Measurements from ENCODE around the gene IMPDH2. TPM values are rescaled to one million over a fixed set of nuclear protein-coding genes. Genes with fewer than 3 reads are reported as not detected.
A peak's percentile ranks its signal among the peaks of the same experiment; 100 is the strongest.

The IMPDH2 gene
- total RNA-seq, 1 donor from 2014 or later, result 268 TPM

DNA sequence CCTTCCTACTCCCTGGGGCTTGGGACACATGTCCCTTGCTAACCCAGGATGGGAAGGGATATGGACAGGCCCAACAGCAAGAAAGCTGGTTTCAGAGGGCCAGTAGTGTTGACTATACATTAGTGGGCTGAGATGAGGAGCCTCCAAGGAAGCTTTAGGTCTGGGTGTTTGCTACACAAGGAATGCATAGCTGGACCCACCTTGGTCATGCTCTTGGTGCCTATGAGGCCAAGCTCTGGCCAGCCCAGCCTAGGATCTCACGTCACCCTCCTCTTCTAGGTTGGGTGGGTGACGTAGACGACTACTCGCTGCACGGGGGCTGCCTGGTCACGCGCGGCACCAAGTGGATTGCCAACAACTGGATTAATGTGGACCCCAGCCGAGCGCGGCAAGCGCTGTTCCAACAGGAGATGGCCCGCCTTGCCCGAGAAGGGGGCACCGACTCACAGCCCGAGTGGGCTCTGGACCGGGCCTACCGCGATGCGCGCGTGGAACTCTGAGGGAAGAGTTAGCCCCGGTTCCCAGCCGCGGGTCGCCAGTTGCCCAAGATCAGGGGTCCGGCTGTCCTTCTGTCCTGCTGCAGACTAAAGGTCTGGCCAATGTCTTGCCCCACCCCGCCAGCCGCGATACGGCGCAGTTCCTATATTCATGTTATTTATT, 22.7 kb downstream of the IMPDH2 start:
- peak; percentile 58 for DNase-seq (ENCODE audit: low spot score)

- no peak for DNase-seq (ENCODE audit: low spot score)
Observed at GRCh38 chr3:49005998-49006397, 23.2 kb downstream of the IMPDH2 start.

GRCh38 chr3:49005303-49005680, 23.9 kb downstream of the IMPDH2 start:
- no peak for DNase-seq (ENCODE audit: low spot score)

GRCh38 chr3:49004352-49005302, 24.6 kb downstream of the IMPDH2 start:
- DNase-seq (ENCODE audit: low spot score), result no peak

- DNase-seq (ENCODE audit: low spot score), result no peak
Observed at GRCh38 chr3:49001155-49001554, 28.0 kb downstream of the IMPDH2 start.

DNA sequence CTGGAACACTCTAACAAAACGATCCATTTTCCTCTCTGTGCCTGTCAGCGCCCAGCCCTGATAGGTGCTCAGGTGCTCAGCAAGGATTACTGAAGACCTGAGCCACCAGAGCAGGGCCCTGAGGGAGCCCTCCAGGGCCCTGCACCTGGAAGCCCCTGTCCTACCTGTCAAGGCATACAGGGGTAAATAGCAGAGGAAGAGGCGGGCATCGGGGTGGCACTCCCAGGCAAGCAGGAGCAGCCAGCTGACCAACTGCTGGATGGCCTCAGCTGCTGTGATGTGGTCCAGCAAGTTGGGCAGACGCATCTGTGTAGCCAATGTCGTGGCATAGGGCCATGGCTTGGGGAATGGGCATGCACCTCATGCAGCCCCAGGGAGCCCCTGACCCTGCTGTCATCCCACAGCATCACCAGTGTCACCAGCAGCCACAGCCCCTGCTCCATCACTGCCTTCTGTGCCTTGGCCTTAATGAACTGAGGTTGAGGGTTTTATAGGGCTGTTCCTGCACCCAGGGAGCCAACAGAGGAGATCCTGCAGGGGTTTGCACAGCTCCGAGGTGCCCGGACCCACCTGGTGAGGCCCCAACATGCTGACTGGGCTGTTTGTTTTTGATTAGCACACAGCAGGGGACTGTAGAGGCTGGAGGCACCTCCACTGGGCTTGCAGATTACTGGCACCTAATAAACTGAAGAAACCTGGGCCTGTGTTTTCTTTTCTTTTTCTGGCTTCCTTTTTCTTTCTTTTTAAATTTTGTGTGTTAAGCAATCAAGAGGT, 29.9 kb downstream of the IMPDH2 start:
- no peak for DNase-seq (ENCODE audit: low spot score)

GRCh38 chr3:48997714-48998637, 31.2 kb downstream of the IMPDH2 start:
- no peak for DNase-seq (ENCODE audit: low spot score)

GRCh38 chr3:48997102-48997635, 32.0 kb downstream of the IMPDH2 start:
- DNase-seq (ENCODE audit: low spot score), result no peak

DNA sequence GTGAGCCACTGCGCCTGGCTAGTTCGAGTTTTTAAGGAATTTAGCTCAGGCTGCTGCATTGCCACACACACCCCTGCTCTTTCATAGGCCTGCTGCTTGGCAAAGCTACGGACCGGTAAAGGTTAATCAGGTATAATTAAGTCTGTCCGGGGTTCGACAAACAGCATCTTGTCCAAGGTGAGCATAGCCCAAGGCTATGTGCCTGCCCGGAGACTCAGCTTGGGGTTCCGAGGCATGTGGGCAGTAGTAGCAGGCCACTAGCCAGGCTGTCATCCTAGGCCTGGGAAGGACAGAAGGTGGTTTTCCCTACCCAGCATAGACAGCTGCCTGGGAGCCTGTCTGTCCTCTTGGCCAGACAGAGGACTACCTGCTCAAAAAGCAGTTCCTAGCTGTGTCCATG, 32.6 kb downstream of the IMPDH2 start:
- no peak for DNase-seq (ENCODE audit: low spot score)

GRCh38 chr3:48993834-48994233, 35.4 kb downstream of the IMPDH2 start:
- no peak for DNase-seq (ENCODE audit: low spot score)

DNA sequence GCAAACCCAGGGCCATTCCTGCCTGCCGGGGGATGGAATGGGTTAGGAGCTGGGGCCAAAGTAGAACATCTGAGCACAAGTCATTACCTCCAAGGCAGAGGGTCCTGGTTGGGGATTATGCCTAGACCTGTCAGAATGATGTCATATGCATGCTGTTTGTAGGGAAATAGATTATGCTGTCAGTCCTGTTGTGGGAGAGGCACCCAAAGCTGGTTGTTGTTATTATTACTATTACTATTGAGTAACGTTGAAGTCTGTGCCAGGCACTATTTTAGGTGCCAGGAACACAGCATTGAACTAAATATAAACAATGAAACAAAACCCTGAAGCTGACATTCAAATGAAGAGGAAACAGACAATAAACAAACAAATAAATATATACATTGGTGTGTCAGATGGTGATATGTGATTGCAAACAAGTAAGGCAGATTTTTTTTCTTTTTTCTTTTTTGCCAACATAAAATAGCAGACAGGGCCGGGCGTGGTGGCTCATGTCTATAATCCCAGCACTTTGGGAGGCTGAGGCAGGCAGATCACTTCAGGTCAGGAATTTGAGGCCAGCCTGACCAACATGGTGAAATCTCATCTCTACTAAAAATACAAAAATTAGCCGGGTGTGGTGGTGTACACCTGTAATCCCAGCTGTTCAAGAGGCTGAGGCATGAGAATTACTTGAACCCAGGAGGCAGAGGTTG, 37.2 kb downstream of the IMPDH2 start:
- DNase-seq (ENCODE audit: low spot score), result no peak

DNA sequence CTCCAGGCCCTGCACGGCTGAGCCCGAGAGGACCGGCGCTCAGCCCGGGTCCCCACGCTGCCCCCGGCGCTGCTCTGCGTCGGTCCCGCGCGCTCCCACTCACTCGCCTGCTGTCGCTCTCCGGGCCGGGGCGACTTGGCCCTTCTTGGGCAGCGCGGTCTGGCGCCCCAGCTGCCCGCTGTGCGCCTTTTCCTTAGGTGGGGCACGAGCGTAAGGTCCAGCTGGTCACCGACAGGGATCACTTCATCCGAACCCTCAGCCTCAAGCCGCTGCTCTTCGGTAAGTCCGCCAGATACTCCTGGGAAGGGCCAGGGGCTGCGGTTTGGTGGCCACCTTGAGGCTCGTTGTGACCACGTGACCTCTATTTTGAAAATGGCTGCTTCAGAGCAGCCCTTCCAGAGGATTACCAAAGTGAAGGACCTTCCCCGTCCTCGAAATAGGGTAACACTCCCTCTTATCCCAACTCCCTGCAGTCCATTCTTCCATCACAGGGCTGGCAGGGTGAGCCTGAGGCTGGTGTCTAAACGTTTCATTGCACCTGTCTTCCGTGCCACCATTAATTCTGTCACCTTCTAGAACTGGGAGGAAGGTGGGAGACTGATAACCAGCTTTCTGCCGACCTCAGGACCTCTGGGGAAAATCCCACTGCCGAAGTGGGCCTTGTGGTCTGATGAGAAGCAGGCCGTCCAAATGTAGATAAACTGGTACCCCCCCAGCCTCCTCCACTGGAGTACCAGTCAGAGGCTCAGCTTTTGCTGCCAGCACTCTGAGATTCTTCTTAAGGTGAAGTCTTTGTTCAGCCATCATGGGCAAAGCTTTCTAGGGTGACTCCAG, 38.3 kb downstream of the IMPDH2 start:
- DNase-seq (ENCODE audit: low spot score), result no peak

DNA sequence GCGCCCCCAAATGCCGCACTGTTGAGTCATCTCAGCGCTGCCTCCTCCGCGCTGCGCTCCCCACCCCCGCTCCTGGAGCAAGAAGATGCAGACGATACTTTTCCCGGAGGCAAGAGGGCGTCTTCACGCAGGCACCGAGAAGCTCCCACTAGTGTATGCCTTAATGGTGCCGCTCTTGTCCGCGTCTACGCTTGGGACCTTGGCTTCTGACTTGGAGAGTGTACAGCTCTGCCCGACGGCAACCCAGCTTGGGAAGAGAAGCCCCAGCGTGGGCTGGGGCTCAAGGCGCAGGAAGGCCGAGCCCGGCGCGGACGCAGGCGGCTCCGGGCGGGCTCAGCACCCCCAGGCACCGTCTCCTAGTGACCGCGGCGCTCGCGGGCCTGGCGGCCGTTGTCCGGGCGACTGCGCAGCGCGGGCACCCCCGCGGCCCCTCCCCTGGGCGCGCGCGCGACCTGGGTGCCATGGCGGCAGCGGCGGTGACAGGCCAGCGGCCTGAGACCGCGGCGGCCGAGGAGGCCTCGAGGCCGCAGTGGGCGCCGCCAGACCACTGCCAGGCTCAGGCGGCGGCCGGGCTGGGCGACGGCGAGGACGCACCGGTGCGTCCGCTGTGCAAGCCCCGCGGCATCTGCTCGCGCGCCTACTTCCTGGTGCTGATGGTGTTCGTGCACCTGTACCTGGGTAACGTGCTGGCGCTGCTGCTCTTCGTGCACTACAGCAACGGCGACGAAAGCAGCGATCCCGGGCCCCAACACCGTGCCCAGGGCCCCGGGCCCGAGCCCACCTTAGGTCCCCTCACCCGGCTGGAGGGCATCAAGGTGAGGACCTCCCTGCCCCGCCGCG, 39.2 kb downstream of the IMPDH2 start, which contains the start of gene P4HTM:
TSS of gene P4HTM (plus strand) at position 446 of the 840 bp plus-strand sequence. CDS start at position 462, 16 bp downstream.
- peak; percentile 86 for DNase-seq (ENCODE audit: low spot score)

GRCh38 chr3:48989126-48989795, 39.9 kb downstream of the IMPDH2 start:
- DNase-seq (ENCODE audit: low spot score), result no peak

DNA sequence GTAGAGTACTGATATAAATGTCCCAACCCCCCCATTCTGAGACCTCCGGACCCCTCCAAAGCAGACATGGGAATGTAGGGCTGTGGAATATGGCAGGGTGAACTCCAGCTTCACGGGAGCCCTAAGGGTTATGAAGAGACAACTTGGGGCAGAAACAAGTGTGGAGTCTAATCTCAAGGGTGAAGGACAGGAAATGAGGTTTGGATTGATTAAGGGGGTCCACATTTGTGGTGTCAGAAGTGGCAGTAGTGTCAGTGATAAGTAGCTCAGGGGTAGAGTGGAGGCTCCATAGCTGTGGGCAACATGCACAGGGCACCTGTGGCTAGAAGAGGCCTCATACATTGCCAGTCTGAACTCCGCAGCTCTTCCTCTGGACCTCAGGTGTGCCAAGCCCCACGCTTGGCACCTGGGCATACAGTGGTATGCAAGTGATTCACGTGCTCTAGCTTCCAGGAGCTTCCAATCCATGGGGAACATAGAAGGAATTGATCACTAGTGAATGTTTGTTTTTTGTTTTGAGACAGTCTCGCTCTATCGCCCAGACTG, 43.3 kb downstream of the IMPDH2 start:
- no peak for DNase-seq (ENCODE audit: low spot score)

DNA sequence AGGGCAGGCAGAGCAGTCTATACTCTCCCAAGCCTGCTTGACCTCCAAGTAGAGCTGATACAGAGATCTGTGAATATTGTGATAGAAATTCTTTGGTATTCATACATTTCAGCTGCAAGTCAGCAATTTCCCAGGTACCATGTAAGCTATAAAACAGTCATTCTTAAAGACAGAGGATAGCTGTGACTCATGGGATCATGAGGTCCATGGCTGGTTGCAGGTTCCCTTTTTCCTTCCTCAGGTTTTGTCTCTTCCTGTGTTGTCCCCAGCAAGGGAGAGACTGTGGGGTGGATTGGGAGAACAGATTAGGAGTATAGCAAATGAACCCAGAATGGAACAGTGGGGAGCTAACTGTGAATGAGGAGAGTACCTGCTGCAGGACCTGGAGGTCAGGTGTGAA, 44.5 kb downstream of the IMPDH2 start:
- DNase-seq (ENCODE audit: low spot score), result no peak

- DNase-seq (ENCODE audit: low spot score), result no peak
Observed at GRCh38 chr3:48983096-48983495, 46.1 kb downstream of the IMPDH2 start.

All from ureter (tissue), 1 donor.